CD4-positive, alpha-beta memory T cell (primary cell): ENCODE results near the gene GAS7. TPM values are rescaled to one million over a fixed set of nuclear protein-coding genes. Genes with fewer than 3 reads are reported as not detected.

Source experiments
- CTCF ChIA-PET: fragments of 350-600 bp; sonication (Branson Sonifier 250); formaldehyde crosslinking; loops from one replicate; lab custom pipeline; 2021; ENCODE audit warnings: inconsistent platforms; ENCODE audit not compliant: partially characterized antibody; lab: Charles Lee
- POLR2A ChIA-PET: fragments of 350-600 bp; sonication (Branson Sonifier 250); formaldehyde crosslinking; loops from one replicate; lab custom pipeline; 2021; ENCODE audit not compliant: partially characterized antibody; lab: Charles Lee
- DNase-seq, 5 donors: peaks; one replicate each; pipeline versions ENCODE4 v3.0.0 to v3.0.0-alpha.2; 2020 to 2022; ENCODE audit warnings: mixed read lengths in 1 of 5
- H3K27ac ChIP-seq: one replicate; pipeline ENCODE4 v1.7.0; 2013; ENCODE audit warnings: low read depth, low read length
- H3K27me3 ChIP-seq: 2 replicates; pipeline ENCODE4 v1.7.0; 2013; ENCODE audit warnings: mild to moderate bottlenecking, low read length, moderate library complexity; ENCODE audit not compliant: insufficient read depth
- H3K36me3 ChIP-seq: 2 replicates; pipeline ENCODE4 v1.7.0; 2013; ENCODE audit warnings: mild to moderate bottlenecking, low read length, moderate library complexity; ENCODE audit not compliant: insufficient read depth
- H3K4me1 ChIP-seq: 2 replicates; pipeline ENCODE4 v1.7.0; 2013; ENCODE audit warnings: mild to moderate bottlenecking, low read length, moderate library complexity; ENCODE audit not compliant: insufficient read depth
- H3K4me3 ChIP-seq, 2 donors: one replicate each; pipeline ENCODE4 v1.7.0; 2013; ENCODE audit warnings: low read length in 2 of 2, mild to moderate bottlenecking in 1 of 2
- H3K9me3 ChIP-seq, 2 donors: one replicate each; pipeline ENCODE4 v1.7.0; 2013; ENCODE audit warnings: low read length in 2 of 2, control low read depth in 1 of 2; ENCODE audit not compliant: control insufficient read depth in 1 of 2
- H3K27ac Mint-ChIP-seq, 7 donors: one replicate each; pipeline ENCODE4 v1.8.0; 2020 to 2021; ENCODE audit warnings: mixed read lengths in 7 of 7, mild to moderate bottlenecking in 6 of 7, inconsistent platforms in 3 of 7, moderate library complexity in 3 of 7
- H3K27me3 Mint-ChIP-seq, 2 donors: one replicate each; pipeline ENCODE4 v1.8.0; 2020 to 2021; ENCODE audit warnings: mixed read lengths in 2 of 2
- H3K36me3 Mint-ChIP-seq, 2 donors: one replicate each; pipeline ENCODE4 v1.8.0; 2020 to 2021; ENCODE audit warnings: mixed read lengths in 2 of 2, inconsistent platforms in 1 of 2, mild to moderate bottlenecking in 1 of 2
- H3K4me1 Mint-ChIP-seq, 4 donors: one replicate each; pipeline ENCODE4 v1.8.0; 2020 to 2021; ENCODE audit warnings: mixed read lengths in 4 of 4, mild to moderate bottlenecking in 1 of 4
- H3K4me3 Mint-ChIP-seq, 8 donors: one replicate each; pipeline ENCODE4 v1.8.0; 2020 to 2021; ENCODE audit warnings: mixed read lengths in 8 of 8, mild to moderate bottlenecking in 7 of 8, moderate library complexity in 6 of 8, inconsistent platforms in 3 of 8
- H3K9me3 Mint-ChIP-seq, 8 donors: one replicate each; pipeline ENCODE4 v1.8.0; 2020 to 2021; ENCODE audit warnings: mixed read lengths in 8 of 8, mild to moderate bottlenecking in 5 of 8, inconsistent platforms in 3 of 8, moderate library complexity in 1 of 8
- intact Hi-C: fragments of 100-400 bp; cut with micrococcal nuclease; formaldehyde crosslinking; loops from one replicate; pipeline ENCODE4 v1.15.1; 2023
- polyA plus RNA-seq, 2 donors: library from polyadenylated mRNA; unstranded; fragments of 300-500 nt; fragmentation: Illumina TruSeq; gene quantifications; one replicate each; pipeline ENCODE4 v1.2.3, GENCODE V29; 2021
- total RNA-seq, 2 experiments: library from RNA; stranded (reverse); gene quantifications; one replicate each; pipeline ENCODE4 v1.2.3, GENCODE V29; 2021

Gene GAS7
- total and polyA plus RNA-seq, 4 experiments from 2014 or later = 0.42 to 5.2 (median 3.0) TPM

DNA sequence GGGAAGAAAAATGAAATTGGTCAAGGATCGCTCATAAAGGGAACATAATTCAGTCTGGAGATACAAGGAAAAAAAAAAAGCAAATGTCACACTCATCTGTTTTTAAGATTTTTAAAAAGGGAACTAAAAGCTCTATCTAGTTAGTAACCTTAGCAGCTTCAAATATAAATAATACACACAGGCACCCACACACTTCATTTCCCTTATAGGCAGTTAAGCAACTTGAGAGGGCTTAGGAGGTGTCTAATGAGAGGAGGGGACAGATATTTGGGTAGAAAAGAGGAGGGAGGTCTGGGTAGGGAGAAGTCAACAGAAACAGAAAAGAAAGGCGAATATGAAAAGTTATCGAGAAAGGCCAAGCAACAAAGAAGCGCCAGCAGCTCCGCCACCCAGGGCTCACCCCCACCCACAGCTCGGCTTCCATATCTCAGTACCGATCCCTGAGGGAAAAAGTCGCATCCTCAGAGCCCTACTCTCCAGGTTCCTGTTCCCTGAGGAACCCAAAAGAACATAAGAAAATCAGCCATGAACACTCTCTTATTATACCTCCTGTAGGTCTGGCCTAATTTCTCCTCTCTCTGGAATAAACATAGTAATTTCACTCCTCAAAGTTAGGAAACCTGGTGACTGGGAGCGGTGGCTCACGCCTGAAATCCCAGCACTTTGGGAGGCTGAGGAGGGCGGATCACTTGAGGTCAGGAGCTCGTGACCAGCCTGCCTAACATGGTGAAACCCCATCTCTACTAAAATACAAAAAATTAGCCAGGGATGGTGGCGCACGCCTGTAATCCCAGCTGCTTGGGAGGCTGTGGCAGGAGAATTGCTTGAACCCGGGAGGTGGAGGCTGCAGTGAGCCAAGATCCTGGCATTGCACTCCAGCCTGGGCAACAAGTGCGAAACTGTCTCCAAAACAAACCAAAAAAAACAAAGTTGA is 223.7 kb downstream of the GAS7 start:
- H3K9me3 ChIP-seq = no peaks in the 10 kb centered on the region
- ChIA-PET POLR2A (no interaction called here), CTCF (no interaction called here)
- intact Hi-C loops = no loop called here
- peaks cover 0 to 5% (median 0%) of the 10 kb centered on the region in 4 donors for H3K4me1 Mint-ChIP-seq
- no peak overlapping the region for H3K4me3 Mint-ChIP-seq
- no peak overlapping the region for H3K4me3 ChIP-seq
- H3K4me1 ChIP-seq = no peaks in the 10 kb centered on the region
- H3K27ac ChIP-seq = no peak overlapping the region
- H3K9me3 Mint-ChIP-seq = no peaks in the 10 kb centered on the region
- H3K27ac Mint-ChIP-seq = no peak overlapping the region
- DNase-seq = no peak
- H3K27me3 ChIP-seq = no peaks in the 10 kb centered on the region
- no peaks in the 10 kb centered on the region for H3K36me3 Mint-ChIP-seq
- peaks cover 0 to 2% of the 10 kb centered on the region in 2 donors for H3K27me3 Mint-ChIP-seq
- no peaks in the 10 kb centered on the region for H3K36me3 ChIP-seq

DNA sequence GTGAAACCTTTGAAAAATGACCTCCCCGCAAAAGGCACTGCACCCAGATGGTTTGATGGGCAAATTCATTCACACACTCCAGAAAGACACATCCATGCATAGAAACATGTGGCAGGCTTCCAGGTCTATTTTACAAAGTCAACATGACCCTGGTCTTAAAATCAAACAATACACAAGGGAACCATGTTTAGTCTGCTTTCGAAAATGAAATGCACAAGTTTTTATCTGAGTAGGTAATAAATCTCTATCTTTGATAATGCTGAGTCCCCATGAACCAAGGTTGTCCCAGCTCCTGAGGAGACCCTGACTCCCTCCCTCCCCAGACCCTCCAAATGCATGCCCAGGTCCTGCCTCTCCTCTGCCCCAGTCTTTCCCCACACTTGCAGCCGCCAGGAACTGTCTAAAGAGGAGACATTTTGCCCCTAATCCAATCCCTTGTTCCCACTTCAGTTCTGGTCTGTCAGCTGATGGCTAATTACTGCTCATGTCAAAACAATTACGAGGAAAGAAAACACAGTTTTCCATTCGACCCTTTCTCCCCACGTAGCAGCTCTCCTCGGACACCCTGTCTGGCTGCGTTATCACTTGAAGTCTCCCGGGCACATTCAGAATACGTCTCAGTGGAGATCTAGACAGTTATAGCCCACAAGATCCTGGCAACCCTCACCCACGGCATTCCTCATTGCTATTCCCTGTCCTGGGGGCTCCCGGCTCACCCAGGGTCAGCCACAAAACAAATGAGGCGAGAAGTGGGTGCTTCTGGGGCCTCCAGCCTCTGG is 224.5 kb downstream of the GAS7 start:
- no peaks in the 10 kb centered on the region for H3K36me3 ChIP-seq
- no peaks in the 10 kb centered on the region for H3K36me3 Mint-ChIP-seq
- DNase-seq = no peak
- H3K4me3 ChIP-seq = no peak overlapping the region
- no peak overlapping the region for H3K27ac Mint-ChIP-seq
- ChIA-PET CTCF (interaction anchor here (0.6 kb wide), 1 partner anchor 15 kb away, joined by 3 read pairs; no protein-coding TSS in a partner anchor), POLR2A (no interaction called here)
- no peak overlapping the region for H3K27ac ChIP-seq
- intact Hi-C loops = no loop called here
- H3K4me1 Mint-ChIP-seq = peaks cover 0 to 5% (median 0%) of the 10 kb centered on the region in 4 donors
- no peaks in the 10 kb centered on the region for H3K27me3 ChIP-seq
- no peaks in the 10 kb centered on the region for H3K9me3 ChIP-seq
- H3K27me3 Mint-ChIP-seq = peaks cover 0 to 2% of the 10 kb centered on the region in 2 donors
- no peaks in the 10 kb centered on the region for H3K4me1 ChIP-seq
- H3K4me3 Mint-ChIP-seq = no peak overlapping the region
- H3K9me3 Mint-ChIP-seq = no peaks in the 10 kb centered on the region

DNA sequence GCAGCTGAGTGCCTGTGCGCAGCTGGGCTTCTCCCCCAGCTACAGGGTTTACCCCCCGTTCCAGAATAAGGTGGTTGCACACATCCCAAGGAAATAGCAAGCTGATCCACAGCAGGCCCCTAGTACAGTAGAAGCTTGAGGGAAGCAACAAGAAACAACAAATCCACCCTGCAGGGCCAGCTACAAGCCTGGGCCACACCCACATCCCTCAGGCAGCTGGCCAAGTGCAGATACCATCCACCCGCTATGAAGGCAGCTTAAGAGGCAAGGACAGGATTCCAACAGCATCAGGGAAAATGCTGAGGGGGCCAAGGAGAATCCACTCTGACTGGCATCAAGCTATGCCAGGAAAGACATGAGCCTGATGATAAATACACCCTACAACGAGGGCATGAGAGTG is 226.4 kb downstream of the GAS7 start:
- POLR2A ChIA-PET = no interaction called here

DNA sequence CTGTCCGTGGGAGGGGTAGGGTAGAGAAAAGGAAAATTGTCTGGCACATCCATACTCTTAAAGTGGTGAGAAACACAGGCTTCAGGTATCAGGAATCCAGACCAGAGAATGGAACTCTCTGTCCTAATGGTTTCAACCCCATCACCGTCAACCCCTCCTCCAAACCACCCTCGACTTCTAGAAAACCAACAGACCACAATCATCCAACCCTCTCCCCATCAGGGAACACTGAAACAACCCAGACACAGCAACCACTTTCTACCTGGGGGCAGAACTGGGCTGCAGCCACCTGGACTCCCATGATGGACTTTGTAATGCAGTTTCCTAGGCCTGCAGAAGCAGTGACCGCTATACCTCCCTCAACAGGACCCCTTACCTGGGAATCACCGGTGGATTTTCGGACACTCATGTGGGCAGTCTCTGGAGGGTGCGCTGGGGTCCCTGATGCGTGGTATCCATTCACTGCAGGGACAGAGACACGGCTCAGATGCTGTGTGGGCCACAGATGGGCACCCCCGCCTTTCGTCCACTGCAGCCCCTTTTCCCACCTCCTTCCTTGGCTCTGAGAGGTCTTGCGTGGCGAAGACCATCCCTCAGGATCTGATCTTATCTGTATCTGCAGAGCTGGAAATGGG is 229.0 kb downstream of the GAS7 start:
- ChIA-PET POLR2A (no interaction called here), CTCF (no interaction called here)
- Histone ChIP-seq H3K4me3 (no peak overlapping the region), H3K4me1 (no peaks in the 10 kb centered on the region), H3K27me3 (no peaks in the 10 kb centered on the region), H3K9me3 (no peaks in the 10 kb centered on the region), H3K36me3 (no peaks in the 10 kb centered on the region), H3K27ac (no peak overlapping the region)
- H3K4me1 Mint-ChIP-seq = peaks cover 0 to 5% (median 0%) of the 10 kb centered on the region in 4 donors
- no peaks in the 10 kb centered on the region for H3K9me3 Mint-ChIP-seq
- H3K36me3 Mint-ChIP-seq = no peaks in the 10 kb centered on the region
- no peak for DNase-seq
- no peak overlapping the region for H3K4me3 Mint-ChIP-seq
- H3K27ac Mint-ChIP-seq = peak overlapping the region in 1 of 7 donors; percentile 74
- H3K27me3 Mint-ChIP-seq = peaks cover 0 to 2% of the 10 kb centered on the region in 2 donors
- intact Hi-C loops = no loop called here

More for the DNA sequence above, 226.4 kb downstream of the GAS7 start:
- Histone ChIP-seq H3K4me1 (no peaks in the 10 kb centered on the region), H3K36me3 (no peaks in the 10 kb centered on the region), H3K4me3 (no peak overlapping the region), H3K27ac (no peak overlapping the region), H3K9me3 (no peaks in the 10 kb centered on the region), H3K27me3 (no peaks in the 10 kb centered on the region)
- H3K4me3 Mint-ChIP-seq = no peak overlapping the region
- no peak for DNase-seq
- CTCF ChIA-PET = interaction anchor here (0.5 kb wide), 1 partner anchor 35 kb away, joined by 3 read pairs; no protein-coding TSS in a partner anchor
- no peaks in the 10 kb centered on the region for H3K36me3 Mint-ChIP-seq
- peaks cover 0 to 5% (median 0%) of the 10 kb centered on the region in 4 donors for H3K4me1 Mint-ChIP-seq
- H3K27me3 Mint-ChIP-seq = peaks cover 0 to 2% of the 10 kb centered on the region in 2 donors
- intact Hi-C loops = no loop called here
- H3K9me3 Mint-ChIP-seq = no peaks in the 10 kb centered on the region
- peak overlapping the region in 1 of 7 donors; percentile 9 for H3K27ac Mint-ChIP-seq

DNA sequence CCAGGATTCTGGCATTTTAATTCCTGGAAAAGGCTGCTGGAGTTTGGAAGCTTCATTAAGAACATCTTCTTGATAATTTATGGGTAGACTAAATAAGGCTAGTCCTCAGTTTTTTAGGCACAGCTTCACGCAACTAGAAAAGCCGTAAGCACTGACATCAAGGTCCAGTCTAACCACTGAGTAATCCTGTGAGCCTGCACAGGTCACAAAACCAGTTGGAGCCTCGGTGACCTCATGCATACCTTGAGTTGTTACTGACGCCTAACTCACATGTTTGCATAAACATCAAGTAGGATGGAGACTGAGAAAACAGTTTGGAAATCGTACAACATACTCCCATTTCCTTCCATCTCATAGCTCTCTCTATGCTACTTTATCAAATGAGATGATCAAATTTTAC is 229.5 kb downstream of the GAS7 start:
- no peaks in the 10 kb centered on the region for H3K36me3 ChIP-seq
- ChIA-PET POLR2A (no interaction called here), CTCF (no interaction called here)
- H3K4me3 ChIP-seq = no peak overlapping the region
- no peaks in the 10 kb centered on the region for H3K9me3 ChIP-seq
- Mint-ChIP-seq H3K4me1 (peaks cover 0 to 5% (median 0%) of the 10 kb centered on the region in 4 donors), H3K4me3 (no peak overlapping the region), H3K36me3 (no peaks in the 10 kb centered on the region), H3K27ac (no peak overlapping the region), H3K27me3 (peaks cover 0 to 2% of the 10 kb centered on the region in 2 donors), H3K9me3 (no peaks in the 10 kb centered on the region)
- intact Hi-C loops = no loop called here
- no peak for DNase-seq
- no peaks in the 10 kb centered on the region for H3K27me3 ChIP-seq
- no peak overlapping the region for H3K27ac ChIP-seq
- H3K4me1 ChIP-seq = no peaks in the 10 kb centered on the region

DNA sequence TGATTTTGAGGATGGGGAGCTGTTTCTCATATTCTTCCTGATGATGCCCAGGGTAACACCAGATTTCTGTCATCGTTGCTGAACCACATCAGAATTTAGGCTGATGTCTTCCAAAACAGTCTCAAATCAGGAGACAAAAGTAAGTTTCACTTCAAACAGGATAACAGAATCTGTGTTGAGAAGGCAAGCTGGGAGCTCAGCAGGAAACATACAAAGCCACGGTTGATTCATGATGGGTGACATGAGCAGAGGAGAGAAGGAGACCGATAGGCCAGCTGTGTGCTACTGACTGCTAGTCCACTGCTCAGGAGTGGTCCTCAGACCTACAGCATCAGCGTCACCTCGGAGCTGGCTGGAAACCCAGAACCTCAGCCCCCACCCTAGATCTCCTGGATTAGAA is 230.4 kb downstream of the GAS7 start:
- Mint-ChIP-seq H3K36me3 (no peaks in the 10 kb centered on the region), H3K9me3 (no peaks in the 10 kb centered on the region), H3K27ac (no peak overlapping the region), H3K27me3 (peaks cover 0 to 2% of the 10 kb centered on the region in 2 donors), H3K4me1 (peaks cover 0 to 5% (median 0%) of the 10 kb centered on the region in 4 donors), H3K4me3 (no peak overlapping the region)
- no peak overlapping the region for H3K27ac ChIP-seq
- intact Hi-C loops = no loop called here
- DNase-seq = no peak
- no peaks in the 10 kb centered on the region for H3K27me3 ChIP-seq
- H3K9me3 ChIP-seq = no peaks in the 10 kb centered on the region
- ChIA-PET POLR2A (no interaction called here), CTCF (interaction anchor here (0.8 kb wide), 1 partner anchor 259 kb away, joined by 3 read pairs; no protein-coding TSS in a partner anchor)
- no peaks in the 10 kb centered on the region for H3K4me1 ChIP-seq
- H3K4me3 ChIP-seq = no peak overlapping the region
- H3K36me3 ChIP-seq = no peaks in the 10 kb centered on the region
